GM12891 (cell line): ENCODE data around the gene SNRPB.

ENCODE experiments used
- PAX5 ChIP-seq: IDR thresholded peaks from 2 replicates; pipeline ENCODE4 v1.6.1; 2011; ENCODE audit warnings: low read length, moderate library complexity, mild to moderate bottlenecking; ENCODE audit not compliant: insufficient read depth, severe bottlenecking
- POLR2A ChIP-seq: IDR thresholded peaks from 2 replicates; pipeline ENCODE4 v1.6.1; 2011; ENCODE audit warnings: low read depth, low read length, control low read depth
- POLR2AphosphoS5 ChIP-seq: IDR thresholded peaks from 2 replicates; pipeline ENCODE4 v1.6.1; 2011; ENCODE audit warnings: low read depth, low read length, control low read depth
- SPI1 ChIP-seq: IDR thresholded peaks from 2 replicates; pipeline ENCODE4 v1.6.1; 2011; ENCODE audit warnings: low read depth, low read length, control low read depth
- TAF1 ChIP-seq: IDR thresholded peaks from 2 replicates; pipeline ENCODE4 v1.6.1; 2011; ENCODE audit warnings: low read depth, low read length, control low read depth

GRCh38 chr20:2417213-2417541, 53.4 kb downstream of the SNRPB start:
- TF ChIP-seq POLR2A (no peak), TAF1 (no peak), POLR2AphosphoS5 (no peak), SPI1 (no peak), PAX5 (no peak)
